Measurements from ENCODE around the gene SAA1.

DNA sequence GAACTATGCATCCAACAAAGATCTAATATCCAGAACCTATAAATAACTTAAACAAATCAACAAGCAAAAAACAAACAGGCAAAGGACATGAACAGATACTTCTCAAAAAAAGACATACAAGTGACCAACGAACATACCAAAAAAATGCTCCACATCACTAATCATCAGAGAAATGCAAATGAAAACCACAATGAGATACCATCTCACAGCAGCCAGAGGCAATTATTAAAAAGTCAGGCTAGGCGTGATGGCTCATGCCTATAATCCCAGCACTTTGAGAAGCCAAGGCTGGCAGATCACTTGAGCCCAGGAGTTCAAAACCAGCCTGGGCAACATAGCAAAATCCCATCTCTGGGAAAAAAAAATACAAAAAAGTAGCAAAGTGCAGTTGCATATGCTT, 40.2 kb upstream of the SAA1 start:
- TF ChIP-seq, protein P1, sequence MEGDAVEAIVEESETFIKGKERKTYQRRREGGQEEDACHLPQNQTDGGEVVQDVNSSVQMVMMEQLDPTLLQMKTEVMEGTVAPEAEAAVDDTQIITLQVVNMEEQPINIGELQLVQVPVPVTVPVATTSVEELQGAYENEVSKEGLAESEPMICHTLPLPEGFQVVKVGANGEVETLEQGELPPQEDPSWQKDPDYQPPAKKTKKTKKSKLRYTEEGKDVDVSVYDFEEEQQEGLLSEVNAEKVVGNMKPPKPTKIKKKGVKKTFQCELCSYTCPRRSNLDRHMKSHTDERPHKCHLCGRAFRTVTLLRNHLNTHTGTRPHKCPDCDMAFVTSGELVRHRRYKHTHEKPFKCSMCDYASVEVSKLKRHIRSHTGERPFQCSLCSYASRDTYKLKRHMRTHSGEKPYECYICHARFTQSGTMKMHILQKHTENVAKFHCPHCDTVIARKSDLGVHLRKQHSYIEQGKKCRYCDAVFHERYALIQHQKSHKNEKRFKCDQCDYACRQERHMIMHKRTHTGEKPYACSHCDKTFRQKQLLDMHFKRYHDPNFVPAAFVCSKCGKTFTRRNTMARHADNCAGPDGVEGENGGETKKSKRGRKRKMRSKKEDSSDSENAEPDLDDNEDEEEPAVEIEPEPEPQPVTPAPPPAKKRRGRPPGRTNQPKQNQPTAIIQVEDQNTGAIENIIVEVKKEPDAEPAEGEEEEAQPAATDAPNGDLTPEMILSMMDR (IDR thresholded peaks at IDR 0.05): no peak
- TF ChIP-seq POLR2A (IDR thresholded peaks at IDR 0.05): no peak
